NCI-H446 (cell line): ENCODE results near the gene HSPG2.
A peak's percentile ranks its signal among the peaks of the same experiment; 100 is the strongest.
"Not testable (repeated sequence)": the region's sequence is repeated elsewhere in the genome, so short reads cannot be mapped to it uniquely, and the experiment has no call there.

Experiments used
- DNase-seq, 2 experiments: peaks; one replicate each; lab custom pipeline; 2025; lab: John Stamatoyannopoulos, UW

HSPG2 gene

GRCh38 chr1:21783679-21784603 is 153.2 kb downstream of the HSPG2 start:
- no peak for DNase-seq

- DNase-seq: peak; percentile 98 to 99
Measured at GRCh38 chr1:21782868-21783678, 154.0 kb downstream of the HSPG2 start, which contains the start of gene USP48. USP48 (minus strand) TSS chr1:21783149; CDS start chr1:21782957, 192 bp downstream.

- DNase-seq: peak in 1 of 2 experiments; percentile 61
Measured at GRCh38 chr1:21782349-21782867, 154.7 kb downstream of the HSPG2 start.

GRCh38 chr1:21781815-21782348 is 155.2 kb downstream of the HSPG2 start:
- DNase-seq: no peak

- DNase-seq: no peak
Measured at GRCh38 chr1:21779613-21780521, 157.2 kb downstream of the HSPG2 start.

- DNase-seq: no peak
Measured at GRCh38 chr1:21778405-21778727, 158.7 kb downstream of the HSPG2 start.

GRCh38 chr1:21776925-21777324 is 160.2 kb downstream of the HSPG2 start:
- not testable (repeated sequence) for DNase-seq

- DNase-seq: no peak
Measured at GRCh38 chr1:21775985-21776562, 161.0 kb downstream of the HSPG2 start.

GRCh38 chr1:21775550-21775914 is 161.6 kb downstream of the HSPG2 start:
- DNase-seq: no peak

GRCh38 chr1:21774835-21775549 is 162.1 kb downstream of the HSPG2 start:
- no peak for DNase-seq

- DNase-seq: no peak
Measured at GRCh38 chr1:21773585-21773984, 163.5 kb downstream of the HSPG2 start.
